Right lobe of liver (tissue), 6 donors: Measurements from ENCODE around the gene ANKS1B. TPM values are rescaled to one million over a fixed set of nuclear protein-coding genes. Genes with fewer than 3 reads are reported as not detected.

Experiments used
- ATAC-seq, 4 donors: fragments of 200-7000 bp; cut with Tn5 transposase; one replicate each; pipeline ENCODE4 v1.9.1; 2020; ENCODE audit warnings: mild to moderate bottlenecking in 4 of 4, moderate library complexity in 4 of 4
- DNase-seq, 3 donors: peaks; one replicate each; pipeline ENCODE4 v3.0.0-alpha.2; 2020
- H3K27ac ChIP-seq, 3 donors: fragments of 200-600 bp; one replicate each; pipeline ENCODE4 v1.8.0; 2022
- H3K27me3 ChIP-seq, 2 donors: fragments of 200-600 bp; one replicate each; pipeline ENCODE4 v1.8.0; 2022
- H3K36me3 ChIP-seq, 4 donors: fragments of 200-600 bp; sonication (generic) in 1 of 4; one replicate each; pipeline versions ENCODE4 v1.5.1 to v1.8.0; 2017 to 2022; ENCODE audit warnings: control low read depth in 1 of 4
- H3K4me1 ChIP-seq, 4 donors: fragments of 200-600 bp; sonication (generic) in 1 of 4; one replicate each; pipeline versions ENCODE4 v1.5.1 to v1.8.0; 2017 to 2022; ENCODE audit warnings: control low read depth in 1 of 4
- H3K4me3 ChIP-seq, 3 donors: fragments of 200-600 bp; one replicate each; pipeline ENCODE4 v1.8.0; 2022
- H3K9me3 ChIP-seq, 4 donors: fragments of 200-600 bp; sonication (generic) in 1 of 4; one replicate each; pipeline versions ENCODE4 v1.5.1 to v1.8.0; 2017 to 2022; ENCODE audit warnings: control low read depth in 1 of 4
- CTCF ChIP-seq, 4 donors: fragments of 200-600 bp in 3 of 4; fragments of 450-650 bp in 1 of 4; IDR thresholded peaks; one replicate each; pipeline versions ENCODE4 v1.5.1 to v1.8.0; 2016 to 2022; ENCODE audit warnings: antibody characterized with exemption in 4 of 4, mild to moderate bottlenecking in 2 of 4
- POLR2A ChIP-seq: fragments of 450-650 bp; IDR thresholded peaks from one replicate; pipeline ENCODE4 v1.6.1; 2017; ENCODE audit warnings: antibody characterized with exemption, mild to moderate bottlenecking
- WGBS: methylation state at CpG from one replicate; pipeline ENCODE4 v1.1.6; 2018; ENCODE audit warnings: low coverage, low lambda C conversion rate; ENCODE audit not compliant: insufficient coverage; ENCODE audit errors: missing lambda C conversion rate; 5-methylcytosine and 5-hydroxymethylcytosine counted together
- intact Hi-C, 2 donors: fragments of 100-400 bp; cut with DNase I; formaldehyde crosslinking; loops; one replicate each; pipeline versions ENCODE4 v1.11.2 to v1.14.1; 2022
- total RNA-seq, 6 experiments: library from RNA; depleted of rRNA in 2 of 6; stranded (reverse); fragments of >200 nt in 2 of 6; fragmentation: NEBNext Ultra II Directional in 3 of 6; extraction: Animal tissue kit (Norgen Biotek cat#: 25700) in 3 of 6; gene quantifications; one replicate each; pipeline versions ENCODE4 v1.1.0 to v1.2.4, GENCODE V29; 2016 to 2023
- donor health status: DM: no; HTN: yes; CAD: no.
- donor health status: DM: no; HTN: no; CAD: no.
- donor health status: DM: no; HTN: no; CAD: no.
- donor health status: DM: no; HTN: yes; CAD: no.
- donor health status: DM: no; HTN: yes; CAD: no.

The ANKS1B gene
- total RNA-seq, 6 experiments from 2014 or later, result 0.17 to 1.9 (median 0.44) TPM; not detected in 1

- no peak for ATAC-seq
- Histone ChIP-seq H3K4me1 (no peaks in the 10 kb centered on the region), H3K27ac (no peak overlapping the region), H3K27me3 (no peaks in the 10 kb centered on the region), H3K4me3 (no peak overlapping the region), H3K9me3 (no peaks in the 10 kb centered on the region), H3K36me3 (no peaks in the 10 kb centered on the region)
- 42% methylated on average over 1 of the region's 1 CpG for WGBS
- TF ChIP-seq CTCF (IDR thresholded peaks at IDR 0.05) (no peak), POLR2A (no peak)
- intact Hi-C loops, result no loop called here
- no peak for DNase-seq
Measured at GRCh38 chr12:99231031-99231430, 753.7 kb downstream of the ANKS1B start.

GRCh38 chr12:99224237-99224636, 760.5 kb downstream of the ANKS1B start:
- H3K27ac ChIP-seq, result no peak overlapping the region
- H3K4me3 ChIP-seq, result no peak overlapping the region
- WGBS, result 45% methylated on average over 5 of the region's 5 CpGs
- ATAC-seq, result no peak
- no peaks in the 10 kb centered on the region for H3K9me3 ChIP-seq
- no peak for DNase-seq
- H3K27me3 ChIP-seq, result no peaks in the 10 kb centered on the region
- no peaks in the 10 kb centered on the region for H3K4me1 ChIP-seq
- H3K36me3 ChIP-seq, result no peaks in the 10 kb centered on the region
- intact Hi-C loops, result no loop called here
- TF ChIP-seq CTCF (IDR thresholded peaks at IDR 0.05) (no peak), POLR2A (no peak)

- DNase-seq, result no peak
- no peak for ATAC-seq
- no peak overlapping the region for H3K4me3 ChIP-seq
- TF ChIP-seq POLR2A (no peak), CTCF (IDR thresholded peaks at IDR 0.05) (no peak)
- no peaks in the 10 kb centered on the region for H3K9me3 ChIP-seq
- no peaks in the 10 kb centered on the region for H3K4me1 ChIP-seq
- intact Hi-C loops, result no loop called here
- H3K36me3 ChIP-seq, result no peaks in the 10 kb centered on the region
- WGBS, result 64% methylated on average over 5 of the region's 5 CpGs
- H3K27ac ChIP-seq, result no peak overlapping the region
- H3K27me3 ChIP-seq, result no peaks in the 10 kb centered on the region
Measured at GRCh38 chr12:99223579-99223978, 761.2 kb downstream of the ANKS1B start.

GRCh38 chr12:99213047-99213446, 771.7 kb downstream of the ANKS1B start:
- DNase-seq (no peak), ATAC-seq (no peak)
- intact Hi-C loops, result no loop called here
- H3K4me1 ChIP-seq, result no peaks in the 10 kb centered on the region
- H3K27me3 ChIP-seq, result no peaks in the 10 kb centered on the region
- H3K4me3 ChIP-seq, result no peak overlapping the region
- TF ChIP-seq POLR2A (no peak), CTCF (IDR thresholded peaks at IDR 0.05) (no peak)
- H3K9me3 ChIP-seq, result no peaks in the 10 kb centered on the region
- H3K27ac ChIP-seq, result no peak overlapping the region
- WGBS, result 45% methylated on average over 5 of the region's 5 CpGs
- H3K36me3 ChIP-seq, result no peaks in the 10 kb centered on the region

- intact Hi-C loops, result no loop called here
- Histone ChIP-seq H3K27ac (no peak overlapping the region), H3K9me3 (no peaks in the 10 kb centered on the region), H3K4me3 (no peak overlapping the region), H3K36me3 (no peaks in the 10 kb centered on the region), H3K4me1 (no peaks in the 10 kb centered on the region), H3K27me3 (no peaks in the 10 kb centered on the region)
- TF ChIP-seq CTCF (IDR thresholded peaks at IDR 0.05), result no peak
- no peak for TF ChIP-seq POLR2A
- ATAC-seq (peak in 1 of 4 donors; percentile 38), DNase-seq (no peak)
- 19% methylated on average over 2 of the region's 2 CpGs for WGBS
Measured at GRCh38 chr12:99212275-99212674, 772.5 kb downstream of the ANKS1B start.
